HepG2 (cell line): Measurements from ENCODE around the gene ZFP92. TPM values are rescaled to one million over a fixed set of nuclear protein-coding genes. Genes with fewer than 3 reads are reported as not detected.

Experiments
- ATAC-seq: fragments of 200-7000 bp; cut with Tn5 transposase; 3 replicates; pipeline ENCODE4 v1.9.1; 2020; ENCODE audit warnings: mild to moderate bottlenecking, moderate library complexity
- BruUV-seq: library from RNA; stranded (reverse); fragments of 400-500 nt; replicated peaks from 2 replicates; lab custom pipeline; 2021; lab: Mats Ljungman, UMichigan
- CTCF ChIA-PET: fragments of 300-600 bp; formaldehyde crosslinking; extraction: SDS; loops from one replicate; lab custom pipeline; 2021; ENCODE audit warnings: low total read pairs, inconsistent platforms, low intra/inter-chr PET ratio; lab: Yijun Ruan, JAX
- POLR2A ChIA-PET: fragments of 350-600 bp; sonication (Branson Sonifier 250); formaldehyde crosslinking; loops from one replicate; lab custom pipeline; 2020; ENCODE audit warnings: antibody characterized with exemption, inconsistent platforms; lab: Yijun Ruan, JAX
- DNase-seq: peaks from one replicate; pipeline ENCODE4 v3.0.0-alpha.2; 2015; ENCODE audit warnings: low spot score
- FAIRE-seq: peaks from 3 replicates; lab custom pipeline; 2011; peaks lifted over from hg19 to GRCh38; lab: Jason Lieb, UNC
- H2AFZ ChIP-seq: one replicate; pipeline ENCODE4 v1.6.1; 2011; ENCODE audit warnings: low read length, inconsistent platforms
- H3K27ac ChIP-seq: fragments of 300-600 bp; 3 replicates; pipeline ENCODE4 v1.8.0; 2011; ENCODE audit warnings: mixed run types, mild to moderate bottlenecking, mixed read lengths, low read length, inconsistent platforms; ENCODE audit not compliant: insufficient read depth; ENCODE audit errors: extremely low read length
- H3K27me3 ChIP-seq, 2 experiments: fragments of 200-600 bp in 1 of 2; 2 replicates in 1 of 2; 3 replicates in 1 of 2; pipeline versions ENCODE4 v1.6.0 to v1.8.0; 2011; ENCODE audit warnings: low read length in 2 of 2, mild to moderate bottlenecking in 2 of 2, moderate library complexity in 2 of 2, inconsistent platforms in 1 of 2; ENCODE audit not compliant: insufficient read depth in 2 of 2, control insufficient read depth in 1 of 2
- H3K36me3 ChIP-seq, 2 experiments: fragments of 200-600 bp in 1 of 2; replicated peaks in 1 of 2; 2 replicates in 1 of 2; 3 replicates in 1 of 2; pipeline versions ENCODE4 v1.5.1 to v1.8.0; 2011; ENCODE audit warnings: low read length in 2 of 2, inconsistent platforms in 1 of 2; ENCODE audit not compliant: insufficient read depth in 2 of 2, control insufficient read depth in 1 of 2
- H3K4me1 ChIP-seq: 2 replicates; pipeline ENCODE4 v1.5.1; 2012; ENCODE audit warnings: low read length, inconsistent platforms; ENCODE audit not compliant: insufficient read depth
- H3K4me2 ChIP-seq: 2 replicates; pipeline ENCODE4 v1.6.0; 2011; ENCODE audit warnings: low read depth, low read length, inconsistent platforms
- H3K4me3 ChIP-seq, 3 experiments: fragments of 200-600 bp in 1 of 3; sonication (generic), shearing (Covaris generic) in 1 of 3; replicated peaks in 1 of 3; 2 replicates each; pipeline ENCODE4 v1.5.1; 2011 to 2016; ENCODE audit warnings: low read length in 3 of 3, inconsistent platforms in 2 of 3, low read depth in 2 of 3, mild to moderate bottlenecking in 2 of 3, control low read depth in 1 of 3, mixed read lengths in 1 of 3; ENCODE audit not compliant: insufficient read depth in 1 of 3
- H3K79me2 ChIP-seq: one replicate; pipeline ENCODE4 v1.6.1; 2011; ENCODE audit warnings: low read length, inconsistent platforms; ENCODE audit not compliant: insufficient read depth
- H3K9ac ChIP-seq: 2 replicates; pipeline ENCODE4 v1.6.0; 2011; ENCODE audit warnings: mild to moderate bottlenecking, low read depth, low read length, inconsistent platforms; ENCODE audit not compliant: insufficient read depth
- H3K9me3 ChIP-seq: 2 replicates; pipeline ENCODE4 v1.5.1; 2012; ENCODE audit warnings: mild to moderate bottlenecking, low read length
- H4K20me1 ChIP-seq: 2 replicates; pipeline ENCODE4 v1.6.0; 2011; ENCODE audit warnings: inconsistent platforms, mild to moderate bottlenecking, low read length, moderate library complexity; ENCODE audit not compliant: insufficient read depth
- IKZF4 ChIP-seq: sonication (generic); formaldehyde crosslinking; IDR thresholded peaks from 2 replicates; pipeline ENCODE4 v1.5.1; 2020; ENCODE audit warnings: borderline replicate concordance, mild to moderate bottlenecking, low read depth, missing genetic modification reagents; ENCODE audit errors: not compliant biosample characterization
- SATB2 ChIP-seq: sonication (generic); formaldehyde crosslinking; IDR thresholded peaks from 2 replicates; pipeline ENCODE4 v1.5.0; 2020; ENCODE audit warnings: missing genetic modification reagents
- SIN3A ChIP-seq: IDR thresholded peaks from 2 replicates; pipeline ENCODE4 v1.6.1; 2011; ENCODE audit warnings: low read depth, mild to moderate bottlenecking, control low read depth, low read length, borderline replicate concordance
- SMARCE1 ChIP-seq: fragments of 450-650 bp; IDR thresholded peaks from 2 replicates; pipeline ENCODE4 v1.6.1; 2017; ENCODE audit warnings: borderline replicate concordance
- SP1 ChIP-seq, 2 experiments: fragments of 450-650 bp in 1 of 2; sonication (generic) in 1 of 2; formaldehyde crosslinking in 1 of 2; IDR thresholded peaks; 2 replicates each; pipeline versions ENCODE4 v1.4.0 to v1.6.1; 2016 to 2020; ENCODE audit warnings: missing genetic modification reagents in 1 of 2
- SYNCRIP ChIP-seq: fragments of 200-400 bp; formaldehyde crosslinking; IDR thresholded peaks from 2 replicates; pipeline ENCODE4 v1.6.1; 2018; ENCODE audit warnings: mild to moderate bottlenecking, low read depth, low read length; ENCODE audit not compliant: insufficient read depth
- ZNF407 ChIP-seq: sonication (generic); formaldehyde crosslinking; IDR thresholded peaks from one replicate; pipeline ENCODE4 v1.5.1; 2020; ENCODE audit warnings: mild to moderate bottlenecking, missing genetic modification reagents; ENCODE audit errors: not compliant biosample characterization
- ZNF547 ChIP-seq: sonication (generic); formaldehyde crosslinking; IDR thresholded peaks from 2 replicates; pipeline ENCODE4 v1.5.1; 2020; ENCODE audit warnings: mild to moderate bottlenecking, missing genetic modification reagents
- ZNF800 ChIP-seq: sonication (generic); formaldehyde crosslinking; IDR thresholded peaks from 2 replicates; pipeline ENCODE4 v1.4.0; 2020; ENCODE audit warnings: missing genetic modification reagents
- ZSCAN30 ChIP-seq: sonication (generic); formaldehyde crosslinking; IDR thresholded peaks from 2 replicates; pipeline ENCODE4 v1.5.0; 2020; ENCODE audit warnings: mild to moderate bottlenecking, missing genetic modification reagents
- in situ Hi-C: cut with HindIII; loops from 2 replicates; pipeline ENCODE4 v1.10.0; 2017; ENCODE audit warnings: low pct_unique_long_range_greater_than_20kb; ENCODE audit not compliant: extremely low pct_ligation_motif_present
- intact Hi-C: fragments of 100-400 bp; cut with micrococcal nuclease; formaldehyde crosslinking; loops from one replicate; pipeline ENCODE4 v1.10.0; 2022; ENCODE audit not compliant: unreplicated experiment
- polyA plus RNA-seq, 8 experiments: library from polyadenylated mRNA; depleted of rRNA in 3 of 8; stranded (reverse) in 7 of 8; unstranded in 1 of 8; fragments of >200 nt; fragmentation: Illumina TruSeq in 4 of 8; extraction: Trizol in 4 of 8; gene quantifications; 2 replicates each; pipeline versions ENCODE4 v1.2.1 to v1.2.3, GENCODE V29; 2011 to 2016; ENCODE audit warnings: low read depth in 4 of 8, missing spikeins in 1 of 8, mixed read lengths in 1 of 8; ENCODE audit not compliant: insufficient read depth in 1 of 8
- total RNA-seq, 5 experiments: library from RNA; depleted of rRNA; stranded (reverse); fragments of >200 nt; fragmentation: Illumina TruSeq; extraction: Trizol; gene quantifications; 2 replicates each; pipeline ENCODE4 v1.2.3, GENCODE V29; 2016; ENCODE audit warnings: low read depth in 1 of 5

Gene ZFP92
- total and polyA plus RNA-seq, 2 of the 13 experiments (the other 11 are each of a cell fraction or from before 2014, with no cell fraction given): 0.02 TPM; not detected in 1

- no peak for TF ChIP-seq ZNF407 (CRISPR knock-in tag)
- TF ChIP-seq SYNCRIP: no peak
- no peak for TF ChIP-seq ZNF547 (CRISPR knock-in tag)
- no peak for TF ChIP-seq SIN3A
These were observed 40.0 kb upstream of the ZFP92 start (continued) for GRCh38 chrX:153371256-153371655.

- no peak for ATAC-seq
- H3K9ac ChIP-seq: no peak overlapping the region
- H3K79me2 ChIP-seq: no peaks in the 10 kb centered on the region
- no peak overlapping the region for H3K27ac ChIP-seq
- POLR2A ChIA-PET: interaction anchor here (0.7 kb wide), 1 partner anchor 38 kb away, joined by 4 read pairs; no protein-coding TSS in a partner anchor
- H3K36me3 ChIP-seq: no peaks in the 10 kb centered on the region
- no peak for FAIRE-seq
- DNase-seq: no peak
- H3K4me1 ChIP-seq: no peaks in the 10 kb centered on the region
- no peak overlapping the region for H3K4me2 ChIP-seq
- H3K9me3 ChIP-seq: no peaks in the 10 kb centered on the region
- no peaks in the 10 kb centered on the region for H3K27me3 ChIP-seq
- no peaks in the 10 kb centered on the region for H4K20me1 ChIP-seq
- no TSS peak for BruUV-seq
- H2AFZ ChIP-seq: no peak overlapping the region
- in situ Hi-C loops: no loop called here
- H3K4me3 ChIP-seq: no peak overlapping the region
- intact Hi-C loops: no loop called here
- CTCF ChIA-PET: no interaction called here
- TF ChIP-seq IKZF4: no peak
- no peak for TF ChIP-seq SP1 (IDR thresholded peaks at IDR 0.05)
- no peak for TF ChIP-seq SP1 (CRISPR knock-in tag; IDR thresholded peaks at IDR 0.05)
- no peak for TF ChIP-seq ZNF800 (CRISPR knock-in tag)
- TF ChIP-seq SATB2: no peak
- no peak for TF ChIP-seq SMARCE1
- no peak for TF ChIP-seq ZSCAN30 (CRISPR knock-in tag)
These were observed 38.3 kb upstream of the ZFP92 start for GRCh38 chrX:153372949-153373348.
